Upper lobe of left lung (tissue), 6 donors: ENCODE data around the gene SYNE3. TPM values are rescaled to one million over a fixed set of nuclear protein-coding genes. Genes with fewer than 3 reads are reported as not detected.
"Not testable (repeated sequence)": the region's sequence is repeated elsewhere in the genome, so short reads cannot be mapped to it uniquely, and the experiment has no call there.

Experiments used
- ATAC-seq, 2 donors: fragments of 200-7000 bp; cut with Tn5 transposase; one replicate each; pipeline ENCODE4 v1.9.1; 2022; ENCODE audit warnings: mild to moderate bottlenecking in 2 of 2, moderate library complexity in 2 of 2; ENCODE audit not compliant: low FRiP score in 2 of 2
- DNase-seq, 2 donors: peaks; one replicate each; pipeline ENCODE4 v3.0.0-alpha.2; 2019 to 2020
- H3K27ac ChIP-seq, 4 donors: fragments of 200-600 bp; sonication (generic); one replicate each; pipeline ENCODE4 v1.5.1; 2016 to 2019
- H3K27me3 ChIP-seq, 4 donors: fragments of 200-600 bp; sonication (generic); one replicate each; pipeline ENCODE4 v1.5.1; 2017 to 2019
- H3K36me3 ChIP-seq, 4 donors: fragments of 200-600 bp; sonication (generic); one replicate each; pipeline ENCODE4 v1.5.1; 2016 to 2019
- H3K4me1 ChIP-seq, 4 donors: fragments of 200-600 bp; sonication (generic); one replicate each; pipeline ENCODE4 v1.5.1; 2018 to 2019
- H3K4me3 ChIP-seq, 4 donors: fragments of 200-600 bp; sonication (generic); one replicate each; pipeline ENCODE4 v1.5.1; 2017 to 2019; ENCODE audit warnings: mild to moderate bottlenecking in 2 of 4, moderate library complexity in 1 of 4
- H3K9me3 ChIP-seq, 4 donors: fragments of 200-600 bp; sonication (generic); one replicate each; pipeline ENCODE4 v1.5.1; 2018 to 2019
- EP300 ChIP-seq, 4 donors: sonication (generic); formaldehyde crosslinking; IDR thresholded peaks; one replicate each; pipeline ENCODE4 v1.5.1; 2017; ENCODE audit warnings: antibody characterized with exemption in 4 of 4, control low read depth in 2 of 4
- POLR2A ChIP-seq, 4 donors: fragments of 450-650 bp; IDR thresholded peaks; one replicate each; pipeline ENCODE4 v1.5.1; 2016 to 2017; ENCODE audit warnings: antibody characterized with exemption in 4 of 4, mild to moderate bottlenecking in 2 of 4
- POLR2AphosphoS5 ChIP-seq, 2 donors: sonication (generic); formaldehyde crosslinking; IDR thresholded peaks; one replicate each; pipeline ENCODE4 v1.5.1; 2017; ENCODE audit warnings: antibody characterized with exemption in 2 of 2
- WGBS, 2 donors: methylation state at CpG; one replicate each; pipeline ENCODE4 v1.1.5; 2017 to 2018; 5-methylcytosine and 5-hydroxymethylcytosine counted together
- total RNA-seq, 6 donors: library from RNA; depleted of rRNA in 4 of 6; stranded (reverse); fragments of >200 nt in 4 of 6; gene quantifications; one replicate each; pipeline versions ENCODE4 v1.1.0 to v1.2.1, GENCODE V29; 2016 to 2021
- TF ChIP-seq, protein P1 (sequence below), 6 experiments: fragments of 450-650 bp in 4 of 6; fragments of 200-600 bp in 2 of 6; sonication (generic) in 2 of 6; IDR thresholded peaks; one replicate each; pipeline ENCODE4 v1.5.1; 2016 to 2019; ENCODE audit warnings: antibody characterized with exemption in 6 of 6
- donor health status: DM: no; HTN: no; CAD: no; lungs with moderate emphysema.
- donor health status: DM: no; HTN: yes; CAD: no; lungs with severe emphysema.

The SYNE3 gene
- total RNA-seq, 6 donors from 2014 or later, result 15.6 to 38.8 (median 19.0) TPM

- Histone ChIP-seq H3K36me3 (peaks cover 0 to 7% (median 0%) of the 10 kb centered on the region in 4 donors), H3K9me3 (no peaks in the 10 kb centered on the region), H3K27ac (no peak overlapping the region), H3K4me3 (no peak overlapping the region), H3K4me1 (peaks cover 33 to 50% (median 39%) of the 10 kb centered on the region in 4 donors), H3K27me3 (no peaks in the 10 kb centered on the region)
- DNase-seq (no peak), ATAC-seq (no peak)
- TF ChIP-seq POLR2A (IDR thresholded peaks at IDR 0.05) (no peak), EP300 (IDR thresholded peaks at IDR 0.05) (no peak)
- TF ChIP-seq, protein P1, sequence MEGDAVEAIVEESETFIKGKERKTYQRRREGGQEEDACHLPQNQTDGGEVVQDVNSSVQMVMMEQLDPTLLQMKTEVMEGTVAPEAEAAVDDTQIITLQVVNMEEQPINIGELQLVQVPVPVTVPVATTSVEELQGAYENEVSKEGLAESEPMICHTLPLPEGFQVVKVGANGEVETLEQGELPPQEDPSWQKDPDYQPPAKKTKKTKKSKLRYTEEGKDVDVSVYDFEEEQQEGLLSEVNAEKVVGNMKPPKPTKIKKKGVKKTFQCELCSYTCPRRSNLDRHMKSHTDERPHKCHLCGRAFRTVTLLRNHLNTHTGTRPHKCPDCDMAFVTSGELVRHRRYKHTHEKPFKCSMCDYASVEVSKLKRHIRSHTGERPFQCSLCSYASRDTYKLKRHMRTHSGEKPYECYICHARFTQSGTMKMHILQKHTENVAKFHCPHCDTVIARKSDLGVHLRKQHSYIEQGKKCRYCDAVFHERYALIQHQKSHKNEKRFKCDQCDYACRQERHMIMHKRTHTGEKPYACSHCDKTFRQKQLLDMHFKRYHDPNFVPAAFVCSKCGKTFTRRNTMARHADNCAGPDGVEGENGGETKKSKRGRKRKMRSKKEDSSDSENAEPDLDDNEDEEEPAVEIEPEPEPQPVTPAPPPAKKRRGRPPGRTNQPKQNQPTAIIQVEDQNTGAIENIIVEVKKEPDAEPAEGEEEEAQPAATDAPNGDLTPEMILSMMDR (IDR thresholded peaks at IDR 0.05), result no peak
- WGBS, 2 donors, result 84 to 91% methylated on average over 5 of the region's 5 CpGs
Measured at GRCh38 chr14:95511687-95512086, 4.8 kb downstream of the SYNE3 start.

GRCh38 chr14:95510804-95511203 is 5.6 kb downstream of the SYNE3 start:
- Histone ChIP-seq H3K27me3 (no peaks in the 10 kb centered on the region), H3K27ac (no peak overlapping the region), H3K4me1 (peaks cover 31 to 43% (median 41%) of the 10 kb centered on the region in 4 donors), H3K9me3 (no peaks in the 10 kb centered on the region), H3K36me3 (peaks cover 0 to 7% (median 0%) of the 10 kb centered on the region in 4 donors), H3K4me3 (no peak overlapping the region)
- DNase-seq (no peak), ATAC-seq (no peak)
- WGBS, 2 donors, result 89 to 95% methylated on average over 5 of the region's 5 CpGs
- TF ChIP-seq EP300 (IDR thresholded peaks at IDR 0.05), result no peak
- TF ChIP-seq POLR2AphosphoS5 (IDR thresholded peaks at IDR 0.05), result no peak
- TF ChIP-seq, protein P1 (IDR thresholded peaks at IDR 0.05), result no peak
- TF ChIP-seq POLR2A (IDR thresholded peaks at IDR 0.05), result no peak

DNA sequence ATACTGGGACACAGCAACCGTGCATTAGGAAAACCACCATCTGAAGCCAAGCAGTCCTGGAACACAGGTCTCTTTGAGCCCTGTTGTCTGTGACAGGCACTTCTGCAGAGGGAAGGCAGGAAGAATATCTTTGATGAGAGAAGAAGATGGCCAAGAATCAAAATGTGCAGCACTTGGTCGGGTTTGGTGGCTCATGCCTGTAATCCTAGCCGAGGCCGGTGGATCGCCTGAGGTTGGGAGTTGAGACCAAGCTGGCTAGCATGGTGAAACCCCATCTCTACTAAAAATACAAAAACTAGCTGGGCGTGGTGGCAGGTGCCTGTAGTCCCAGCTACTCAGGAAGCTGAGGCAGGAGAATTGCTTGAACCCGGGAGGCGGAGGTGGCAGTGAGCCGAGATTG is 6.1 kb downstream of the SYNE3 start:
- ATAC-seq, result not testable (repeated sequence)

GRCh38 chr14:95509495-95509894 is 7.0 kb downstream of the SYNE3 start:
- H3K4me1 ChIP-seq, result peaks cover 17 to 35% (median 28%) of the 10 kb centered on the region in 4 donors

More for the DNA sequence above, 6.1 kb downstream of the SYNE3 start:
- H3K4me1 ChIP-seq, result peaks cover 26 to 38% (median 37%) of the 10 kb centered on the region in 4 donors
- not testable (repeated sequence) for H3K27ac ChIP-seq, DNase-seq, H3K9me3 ChIP-seq, H3K4me3 ChIP-seq, H3K36me3 ChIP-seq, H3K27me3 ChIP-seq
- 93 to 95% methylated on average over 9 of the region's 9 CpGs for WGBS, 2 donors

GRCh38 chr14:95508377-95508776 is 8.1 kb downstream of the SYNE3 start:
- peaks cover 0 to 7% (median 0%) of the 10 kb centered on the region in 4 donors for H3K36me3 ChIP-seq
- peaks cover 16 to 30% (median 20%) of the 10 kb centered on the region in 4 donors for H3K4me1 ChIP-seq
- H3K27me3 ChIP-seq, result no peaks in the 10 kb centered on the region
- no peak for DNase-seq
- H3K9me3 ChIP-seq, result no peaks in the 10 kb centered on the region
- TF ChIP-seq, protein P1 (IDR thresholded peaks at IDR 0.05), result no peak
- TF ChIP-seq POLR2AphosphoS5 (IDR thresholded peaks at IDR 0.05) (no peak), EP300 (IDR thresholded peaks at IDR 0.05) (no peak), POLR2A (IDR thresholded peaks at IDR 0.05) (no peak)
- 90 to 95% methylated on average over 6 of the region's 6 CpGs for WGBS, 2 donors
- ATAC-seq, result no peak
- no peak overlapping the region for H3K4me3 ChIP-seq
- H3K27ac ChIP-seq, result no peak overlapping the region

More at GRCh38 chr14:95509495-95509894, 7.0 kb downstream of the SYNE3 start:
- Histone ChIP-seq H3K36me3 (peaks cover 0 to 7% (median 0%) of the 10 kb centered on the region in 4 donors), H3K9me3 (no peaks in the 10 kb centered on the region), H3K4me3 (no peak overlapping the region), H3K27me3 (no peaks in the 10 kb centered on the region), H3K27ac (no peak overlapping the region)
- TF ChIP-seq, protein P1 (IDR thresholded peaks at IDR 0.05), result no peak
- TF ChIP-seq POLR2A (IDR thresholded peaks at IDR 0.05) (no peak), POLR2AphosphoS5 (IDR thresholded peaks at IDR 0.05) (no peak), EP300 (IDR thresholded peaks at IDR 0.05) (no peak)
- no peak for DNase-seq
- 90 to 96% methylated on average over 6 of the region's 6 CpGs for WGBS, 2 donors
- ATAC-seq, result no peak
